GM18868 (cell line): ENCODE measurements around the gene DCPS.

ENCODE experiments used
- ATAC-seq: cut with Tn5 transposase; IDR thresholded peaks from one replicate; pipeline ENCODE4 v1.9.1; 2021; ENCODE audit warnings: mild to moderate bottlenecking, moderate library complexity; ENCODE audit not compliant: unreplicated experiment

The DCPS gene

GRCh38 chr11:126327281-126328000, 23.6 kb downstream of the DCPS start:
- ATAC-seq: no peak

GRCh38 chr11:126328001-126328390, 24.1 kb downstream of the DCPS start:
- ATAC-seq: no peak

- ATAC-seq: no peak
Observed at GRCh38 chr11:126328444-126328843, 24.6 kb downstream of the DCPS start.

GRCh38 chr11:126328938-126329643, 25.2 kb downstream of the DCPS start:
- ATAC-seq: no peak

GRCh38 chr11:126329644-126330211, 25.9 kb downstream of the DCPS start:
- no peak for ATAC-seq

GRCh38 chr11:126331286-126331685, 27.4 kb downstream of the DCPS start:
- ATAC-seq: no peak

- no peak for ATAC-seq
Observed at GRCh38 chr11:126332221-126332711, 28.4 kb downstream of the DCPS start.

- ATAC-seq: no peak
Observed at GRCh38 chr11:126333142-126333541, 29.3 kb downstream of the DCPS start.

GRCh38 chr11:126334659-126335462, 31.0 kb downstream of the DCPS start:
- no peak for ATAC-seq

GRCh38 chr11:126335463-126335760, 31.6 kb downstream of the DCPS start:
- no peak for ATAC-seq

- no peak for ATAC-seq
Observed at GRCh38 chr11:126336138-126336541, 32.3 kb downstream of the DCPS start.

GRCh38 chr11:126336671-126337101, 32.8 kb downstream of the DCPS start:
- ATAC-seq: no peak

GRCh38 chr11:126337126-126337473, 33.2 kb downstream of the DCPS start:
- ATAC-seq: no peak

GRCh38 chr11:126337474-126338241, 33.8 kb downstream of the DCPS start:
- ATAC-seq: no peak

GRCh38 chr11:126338346-126339055, 34.6 kb downstream of the DCPS start:
- no peak for ATAC-seq

- no peak for ATAC-seq
Observed at GRCh38 chr11:126339073-126339862, 35.4 kb downstream of the DCPS start.

- no peak for ATAC-seq
Observed at GRCh38 chr11:126339863-126340434, 36.1 kb downstream of the DCPS start.

- no peak for ATAC-seq
Observed at GRCh38 chr11:126340960-126341606, 37.2 kb downstream of the DCPS start.
